ENCODE data around the gene LRRK1.

The LRRK1 gene

GRCh38 chr15:100891307-100892012 lies 27.7 kb upstream of the LRRK1 start:
- DNase-seq, result no peak

- no peak for DNase-seq
These were observed 27.2 kb upstream of the LRRK1 start for GRCh38 chr15:100892013-100892355.

GRCh38 chr15:100893261-100893963 lies 25.7 kb upstream of the LRRK1 start:
- no peak for DNase-seq

DNA sequence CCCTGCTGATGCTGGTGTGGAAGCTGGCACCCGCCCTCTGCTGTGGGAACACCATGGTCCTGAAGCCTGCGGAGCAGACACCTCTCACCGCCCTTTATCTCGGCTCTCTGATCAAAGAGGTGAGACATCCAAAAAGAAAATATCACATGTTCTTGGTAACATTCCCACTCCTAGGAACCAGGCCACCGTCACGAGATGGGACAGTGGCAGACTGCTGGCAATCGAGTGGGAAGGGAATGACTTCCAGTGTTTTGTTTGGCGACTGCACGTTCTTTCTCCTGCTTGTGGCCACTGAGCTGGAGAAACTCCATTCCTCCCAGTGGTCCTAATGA lies 25.2 kb upstream of the LRRK1 start:
- DNase-seq, result no peak

- no peak for DNase-seq
These were observed 23.4 kb upstream of the LRRK1 start for GRCh38 chr15:100895721-100896120.

DNA sequence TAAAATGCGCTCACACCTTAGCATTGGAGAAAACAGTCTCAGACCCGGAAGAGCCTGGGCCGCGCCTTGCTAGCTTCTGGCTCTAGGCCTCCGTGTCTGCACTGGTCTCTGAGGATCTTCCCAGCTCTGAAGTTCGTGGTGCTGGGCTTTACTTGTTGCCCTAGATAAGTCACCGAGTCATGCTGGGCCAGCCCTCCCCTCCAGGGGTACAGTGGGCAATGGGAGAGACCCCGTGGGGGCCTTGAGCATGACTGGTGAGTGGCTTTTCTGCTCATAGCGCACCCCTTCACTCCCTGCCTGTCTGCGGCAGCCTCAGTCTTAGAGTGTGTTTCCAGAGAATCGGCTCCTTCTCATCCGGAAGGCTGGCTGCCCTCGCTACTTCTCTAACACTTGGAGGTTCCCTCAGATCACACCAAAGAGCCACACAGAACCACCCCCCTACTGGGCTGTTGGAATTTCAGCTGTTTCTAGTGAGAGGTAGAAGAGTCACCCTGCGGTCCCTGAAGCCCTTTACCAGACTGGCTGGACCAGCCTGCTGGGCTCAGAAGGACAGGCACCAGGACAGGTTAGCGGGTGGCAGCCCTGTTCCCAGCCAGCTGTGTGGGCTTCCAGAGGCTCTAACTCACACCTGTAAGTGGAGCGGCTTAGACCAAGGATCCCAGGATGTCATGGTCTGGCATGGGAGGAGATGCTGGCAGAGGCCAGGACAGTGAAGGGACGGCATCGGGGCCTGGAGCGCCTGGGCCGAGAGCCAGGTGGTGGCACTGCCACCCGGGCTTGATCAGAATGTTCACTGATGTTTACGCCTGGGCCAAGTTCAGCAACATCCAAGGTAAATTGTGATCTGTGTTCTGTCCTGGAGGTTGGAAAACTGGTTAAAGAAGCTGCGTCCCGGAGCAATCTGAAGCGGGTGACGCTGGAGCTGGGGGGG lies 21.7 kb upstream of the LRRK1 start:
- no peak for DNase-seq

DNA sequence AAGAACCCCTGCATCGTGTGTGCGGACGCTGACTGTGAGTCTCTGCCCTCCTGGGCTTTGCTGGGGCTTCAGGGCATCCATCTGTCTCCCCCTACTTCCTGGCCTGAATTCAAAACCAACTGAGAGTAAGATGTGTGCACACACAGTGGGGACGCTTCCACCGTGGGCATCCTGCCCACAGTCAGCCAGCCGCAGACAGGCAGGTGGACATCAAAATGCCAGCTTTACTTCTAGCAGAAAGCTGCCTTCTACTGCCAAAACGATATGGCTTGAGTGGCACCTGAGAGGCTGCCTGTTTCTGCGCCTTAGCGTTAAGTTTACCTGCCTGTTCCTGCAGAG lies 21.0 kb upstream of the LRRK1 start:
- no peak for DNase-seq

DNA sequence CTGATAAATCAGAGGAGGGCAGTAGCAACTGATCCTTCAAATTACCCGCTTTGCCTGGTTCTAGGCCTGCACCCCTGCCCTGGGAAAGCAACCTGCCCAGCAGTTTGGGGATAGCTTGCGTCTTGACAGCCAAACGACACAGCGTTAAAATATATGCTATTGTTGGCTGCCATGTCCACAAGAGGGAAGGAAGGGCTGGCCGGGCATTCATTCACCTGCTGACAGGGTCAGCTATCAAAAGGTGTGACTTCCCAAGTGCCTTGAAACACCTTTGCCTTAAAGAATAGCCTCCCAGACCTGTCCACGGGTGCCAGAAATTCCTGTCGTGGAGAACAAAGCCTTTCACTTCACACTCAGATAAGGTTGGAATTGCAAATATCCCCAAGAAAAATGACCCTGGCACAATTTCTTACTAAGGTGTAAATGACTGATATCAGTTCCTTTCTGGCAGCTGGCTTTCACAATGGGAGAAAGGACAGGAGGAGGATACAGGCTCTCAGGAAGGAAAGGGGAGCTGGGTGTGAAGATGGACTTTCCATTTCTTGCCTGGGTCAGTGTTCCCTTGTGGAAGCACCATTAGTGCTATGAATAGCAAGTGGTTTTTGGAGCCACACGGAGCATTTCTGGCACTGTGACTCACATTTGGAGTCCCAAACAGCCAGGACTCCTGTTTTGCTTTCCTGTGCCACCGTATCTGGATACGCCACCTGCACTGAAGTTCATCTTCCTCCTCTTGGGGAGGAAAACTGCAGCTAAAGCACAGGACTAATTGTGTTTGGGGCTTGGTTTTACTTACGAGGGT lies 20.3 kb upstream of the LRRK1 start:
- DNase-seq, result no peak

DNA sequence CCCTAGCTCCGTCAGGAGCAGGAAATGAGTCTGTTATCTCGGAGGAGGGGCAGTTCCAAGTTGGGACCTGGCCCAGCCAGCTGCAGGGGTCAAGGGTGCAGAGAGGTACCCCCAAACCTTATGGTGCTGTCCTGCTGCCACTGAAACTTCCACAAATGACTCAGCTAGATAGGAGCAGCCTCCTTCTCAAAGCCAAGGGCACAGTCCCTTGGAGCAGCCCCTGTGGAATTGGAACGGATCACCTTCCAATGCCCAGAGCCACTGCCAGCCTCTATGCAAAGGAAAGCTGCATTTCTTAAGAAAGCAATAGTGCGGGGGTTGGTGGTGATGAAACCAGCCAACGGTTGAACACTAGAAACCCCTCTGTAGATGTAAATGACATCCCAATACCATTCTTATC lies 19.6 kb upstream of the LRRK1 start:
- DNase-seq, result no peak

GRCh38 chr15:100900136-100900794 lies 18.9 kb upstream of the LRRK1 start:
- no peak for DNase-seq

GRCh38 chr15:100900795-100901169 lies 18.4 kb upstream of the LRRK1 start:
- DNase-seq, result no peak

GRCh38 chr15:100901296-100901695 lies 17.9 kb upstream of the LRRK1 start:
- no peak for DNase-seq

DNA sequence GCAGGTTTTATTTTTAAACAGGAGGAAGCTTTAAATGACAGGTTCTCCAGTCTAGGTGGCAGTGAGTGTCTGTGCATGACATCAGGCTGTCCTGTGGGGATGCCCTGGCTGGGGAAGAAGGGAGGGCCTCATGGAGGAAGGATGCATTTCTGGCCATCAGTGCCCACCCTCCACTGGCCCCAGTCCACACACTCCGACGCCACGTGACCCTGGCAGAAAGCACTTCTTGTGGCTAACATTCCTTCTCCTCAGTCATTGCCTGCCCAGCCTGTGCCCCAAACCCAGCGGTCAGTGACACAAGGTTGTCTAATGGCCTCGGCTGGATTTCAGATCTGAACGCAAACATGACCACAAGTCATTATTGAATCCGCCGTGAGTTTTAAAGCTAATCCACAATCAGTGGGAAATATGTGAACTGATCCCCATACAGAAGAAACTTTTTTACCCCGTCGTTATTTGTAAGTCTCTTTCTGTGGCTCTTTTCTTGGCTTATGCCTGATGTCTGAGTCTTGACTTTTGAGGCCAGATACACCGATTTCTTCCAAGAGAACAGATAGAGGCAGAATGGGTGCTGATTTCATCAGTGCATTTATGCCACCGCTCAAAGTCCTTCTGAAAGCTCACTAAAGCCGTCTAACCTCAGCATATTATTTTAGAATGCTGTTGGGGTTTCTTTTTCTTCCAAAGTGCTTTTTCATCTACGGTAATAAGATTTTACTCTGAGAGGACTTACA lies 17.3 kb upstream of the LRRK1 start:
- DNase-seq, result no peak

DNA sequence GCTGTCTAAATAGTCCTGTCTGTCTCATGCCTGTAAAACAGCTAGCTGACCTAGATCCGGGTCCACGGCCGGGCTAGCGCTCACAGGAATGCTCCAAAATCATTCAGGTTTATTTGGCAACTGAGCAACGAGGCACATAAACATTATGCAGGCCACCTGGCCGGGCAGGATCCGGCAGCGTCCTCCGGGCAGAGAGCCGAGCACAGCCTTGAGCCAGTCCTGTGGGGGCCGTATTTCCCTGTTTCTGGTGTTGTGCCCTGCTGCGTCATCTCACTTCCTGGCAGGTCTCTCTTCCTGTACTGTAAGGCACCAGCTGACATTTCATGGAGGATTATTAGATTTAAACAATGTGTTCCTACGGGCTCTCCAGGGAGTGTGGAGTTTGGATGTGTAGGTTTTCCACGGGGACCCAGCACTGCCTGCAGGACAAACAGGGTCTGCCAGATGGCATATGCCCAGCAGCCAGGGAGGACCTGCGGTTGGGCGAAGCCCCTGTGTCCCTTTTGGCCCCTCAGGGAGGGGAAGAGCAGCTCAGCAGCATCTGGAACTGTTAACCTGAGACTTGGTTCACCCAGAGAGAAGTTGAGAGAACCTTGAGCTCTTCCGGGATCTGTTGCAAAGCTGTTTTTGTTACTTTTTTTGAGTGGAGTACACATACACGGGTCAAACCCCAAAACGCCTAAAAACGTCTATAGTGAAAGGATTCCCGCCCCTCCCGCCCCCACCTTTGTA lies 16.6 kb upstream of the LRRK1 start:
- DNase-seq, result no peak

- no peak for DNase-seq
These were observed 16.0 kb upstream of the LRRK1 start for GRCh38 chr15:100903168-100903554.

- DNase-seq, result no peak
These were observed 13.3 kb upstream of the LRRK1 start for GRCh38 chr15:100905850-100906249.

- DNase-seq, result no peak
These were observed 10.7 kb upstream of the LRRK1 start for GRCh38 chr15:100908466-100908865.

DNA sequence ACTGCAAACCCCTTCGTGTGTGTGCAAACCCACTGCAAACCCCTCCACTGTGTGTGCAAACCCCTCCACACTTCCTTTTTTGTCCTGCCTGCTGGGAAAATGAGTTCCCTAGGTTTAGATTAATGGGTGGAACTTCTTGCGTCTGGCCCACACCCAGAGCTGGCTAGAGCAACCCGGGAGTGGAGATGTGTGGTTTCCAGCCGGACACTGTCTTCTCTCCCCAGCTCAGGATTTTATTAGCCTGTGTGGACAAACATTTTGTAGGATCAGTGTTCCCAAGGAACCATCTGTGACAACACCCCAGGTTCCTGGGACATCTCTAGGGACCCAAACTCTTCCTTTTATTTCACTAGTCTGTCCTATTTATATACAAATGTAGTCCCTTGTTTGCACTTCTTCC lies 9.6 kb upstream of the LRRK1 start:
- no peak for DNase-seq

DNA sequence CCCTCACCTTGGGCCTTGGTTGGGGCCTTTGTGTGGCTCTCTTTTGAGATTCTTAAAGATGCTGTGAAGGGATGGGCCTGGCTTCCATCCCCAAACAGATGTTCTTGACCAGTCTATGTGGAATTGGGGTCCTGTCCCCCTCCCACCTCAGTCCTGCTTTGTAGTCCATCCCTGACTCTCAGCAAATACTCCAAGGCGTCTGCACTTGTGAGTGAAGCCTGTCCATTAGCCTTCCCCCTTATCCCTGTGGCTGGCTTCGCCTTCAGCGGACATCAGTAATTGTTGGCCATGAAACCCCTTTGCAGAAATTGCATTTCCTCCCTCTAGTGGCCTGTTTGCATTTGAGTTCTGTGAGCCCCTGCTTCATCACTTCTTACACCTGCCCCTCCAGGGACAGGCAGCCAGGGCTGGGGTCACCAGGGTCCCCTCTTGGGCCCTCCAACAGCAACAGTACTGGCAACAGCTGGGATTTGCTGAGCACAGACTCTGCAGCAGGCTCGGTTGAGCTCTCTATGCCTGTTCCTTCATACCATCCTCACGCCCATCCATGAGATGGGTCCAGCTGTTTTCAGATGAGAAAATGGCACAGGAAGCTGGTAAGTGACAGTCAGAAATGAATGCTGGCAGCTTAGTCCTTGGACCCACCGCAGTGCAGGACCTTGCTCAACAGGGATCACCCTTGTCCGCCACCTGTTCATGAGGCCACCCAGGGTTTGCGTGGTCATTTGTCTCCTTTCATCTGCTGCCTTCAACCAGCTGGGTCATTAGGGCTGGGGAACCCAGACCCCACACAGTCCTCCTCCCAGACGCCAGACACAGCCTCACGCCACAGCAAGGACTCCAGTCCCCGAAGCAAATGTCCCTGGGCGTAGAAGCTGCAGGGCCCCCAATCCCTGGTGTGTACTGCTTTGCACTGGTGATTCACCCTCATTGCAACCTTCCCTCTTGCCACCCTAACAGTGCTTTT lies 8.9 kb upstream of the LRRK1 start:
- no peak for DNase-seq

DNA sequence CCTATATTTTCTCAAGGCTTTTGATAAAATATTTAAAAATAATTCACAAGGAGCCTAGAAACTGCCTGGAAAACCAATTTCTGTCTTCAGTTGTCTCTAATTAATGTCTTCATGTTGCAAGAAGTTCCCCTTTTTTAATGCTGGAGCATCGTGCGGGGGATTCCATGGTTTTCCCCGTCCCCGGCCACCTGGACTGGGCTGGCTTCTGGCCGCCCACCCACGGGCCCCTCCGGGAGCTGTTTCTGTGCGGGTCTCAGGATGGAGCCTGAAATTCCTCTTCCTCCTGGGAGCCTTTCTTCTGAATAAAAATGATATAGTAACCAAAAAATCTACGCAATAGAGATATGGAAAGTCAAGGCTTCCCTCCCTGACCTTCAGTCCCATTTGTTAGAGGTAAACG lies 8.1 kb upstream of the LRRK1 start:
- no peak for DNase-seq
